Immature natural killer cell (primary cell): ENCODE data around the gene CELF2. TPM values are rescaled to one million over a fixed set of nuclear protein-coding genes. Genes with fewer than 3 reads are reported as not detected.

ENCODE experiments used
- DNase-seq, 3 donors: peaks; one replicate each; pipeline ENCODE4 v3.0.0; 2022; ENCODE audit warnings: mixed read lengths in 1 of 3
- H3K27ac Mint-ChIP-seq, 6 donors: one replicate each; pipeline ENCODE4 v1.8.0; 2020; ENCODE audit warnings: mixed read lengths in 6 of 6, mild to moderate bottlenecking in 5 of 6, inconsistent platforms in 4 of 6, moderate library complexity in 3 of 6
- H3K27me3 Mint-ChIP-seq, 3 donors: one replicate each; pipeline ENCODE4 v1.8.0; 2020 to 2021; ENCODE audit warnings: low read depth in 3 of 3, mild to moderate bottlenecking in 3 of 3, mixed read lengths in 3 of 3, moderate library complexity in 3 of 3, inconsistent platforms in 1 of 3
- H3K36me3 Mint-ChIP-seq, 3 donors: one replicate each; pipeline ENCODE4 v1.8.0; 2020; ENCODE audit warnings: mixed read lengths in 3 of 3, inconsistent platforms in 2 of 3, mild to moderate bottlenecking in 2 of 3
- H3K4me1 Mint-ChIP-seq, 2 donors: one replicate each; pipeline ENCODE4 v1.8.0; 2020; ENCODE audit warnings: inconsistent platforms in 2 of 2, mild to moderate bottlenecking in 2 of 2, mixed read lengths in 2 of 2, moderate library complexity in 1 of 2
- H3K4me3 Mint-ChIP-seq, 5 donors: one replicate each; pipeline ENCODE4 v1.8.0; 2020; ENCODE audit warnings: mild to moderate bottlenecking in 5 of 5, mixed read lengths in 5 of 5, inconsistent platforms in 3 of 5, moderate library complexity in 3 of 5
- H3K9me3 Mint-ChIP-seq, 6 donors: one replicate each; pipeline ENCODE4 v1.8.0; 2020; ENCODE audit warnings: mild to moderate bottlenecking in 6 of 6, mixed read lengths in 6 of 6, inconsistent platforms in 4 of 6, moderate library complexity in 3 of 6
- polyA plus RNA-seq, 3 donors: library from polyadenylated mRNA; unstranded; fragments of 300-500 nt; fragmentation: Illumina TruSeq; gene quantifications; one replicate each; pipeline ENCODE4 v1.2.3, GENCODE V29; 2021

Gene CELF2
- polyA plus RNA-seq, 3 donors from 2014 or later, result 64.2 to 174 (median 95.4) TPM

DNA sequence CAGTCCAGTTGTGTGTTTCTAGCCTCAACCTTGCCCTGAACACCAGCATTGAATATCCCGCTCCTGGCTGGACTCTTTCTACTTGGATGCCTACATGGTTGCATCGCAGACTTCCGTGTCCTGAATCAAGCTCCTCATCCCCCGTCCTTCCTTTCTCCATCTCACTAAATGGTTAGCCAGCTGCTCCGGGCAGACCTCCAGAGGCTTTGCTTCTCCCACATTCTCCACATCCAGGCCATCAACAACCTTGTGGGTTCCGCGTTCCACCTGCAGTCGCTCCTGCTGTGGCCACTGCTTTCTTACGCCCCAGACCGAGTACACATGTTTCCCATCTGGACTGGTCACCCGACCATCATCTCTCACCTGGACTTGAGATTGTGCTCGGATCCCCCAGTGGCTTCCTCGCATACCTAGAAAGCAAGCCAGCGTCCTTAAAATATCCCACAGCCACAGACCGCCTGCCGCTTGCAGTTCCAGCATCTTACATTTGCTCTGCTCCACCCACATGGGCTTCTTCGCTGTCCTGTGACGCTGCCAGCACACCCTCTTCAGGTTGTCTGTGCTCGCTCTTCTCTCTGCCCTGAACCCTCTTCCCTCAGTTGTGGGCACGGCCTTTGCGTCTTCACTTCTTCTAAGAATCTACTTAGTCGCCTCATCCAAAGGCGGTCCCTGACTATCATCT lies 25.9 kb downstream of the CELF2 start:
- H3K36me3 Mint-ChIP-seq, result peaks cover 0 to 4% (median 0%) of the 10 kb centered on the region in 3 donors
- H3K27ac Mint-ChIP-seq, result no peak overlapping the region
- DNase-seq, result no peak

DNA sequence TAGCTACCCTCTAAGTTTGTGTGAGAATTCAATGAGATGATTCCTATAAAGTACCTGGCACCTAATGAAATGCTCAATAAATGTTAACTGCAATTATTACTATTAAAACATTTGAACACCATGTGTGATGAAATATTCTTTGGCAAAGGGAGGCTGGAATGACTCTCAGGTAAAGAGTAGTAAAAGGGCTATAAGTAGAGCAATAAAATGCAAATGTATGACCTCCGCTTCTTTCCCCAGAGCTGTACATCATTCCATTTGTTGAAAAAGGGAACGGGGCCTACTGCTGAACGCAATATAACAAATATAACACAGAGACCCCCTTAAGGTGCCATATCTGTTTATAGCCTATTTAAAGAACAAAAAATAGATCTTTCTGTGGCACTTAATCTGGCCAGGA lies 27.8 kb downstream of the CELF2 start:
- Mint-ChIP-seq H3K4me1 (no peaks in the 10 kb centered on the region), H3K4me3 (no peak overlapping the region), H3K27me3 (peaks cover 0 to 8% (median 2%) of the 10 kb centered on the region in 3 donors), H3K36me3 (peaks cover 0 to 4% (median 0%) of the 10 kb centered on the region in 3 donors), H3K9me3 (no peaks in the 10 kb centered on the region), H3K27ac (no peak overlapping the region)
- DNase-seq, result no peak

More for the DNA sequence above, 25.9 kb downstream of the CELF2 start:
- Mint-ChIP-seq H3K4me1 (no peaks in the 10 kb centered on the region), H3K9me3 (no peaks in the 10 kb centered on the region), H3K27me3 (peaks cover 0 to 11% (median 2%) of the 10 kb centered on the region in 3 donors), H3K4me3 (no peak overlapping the region)

DNA sequence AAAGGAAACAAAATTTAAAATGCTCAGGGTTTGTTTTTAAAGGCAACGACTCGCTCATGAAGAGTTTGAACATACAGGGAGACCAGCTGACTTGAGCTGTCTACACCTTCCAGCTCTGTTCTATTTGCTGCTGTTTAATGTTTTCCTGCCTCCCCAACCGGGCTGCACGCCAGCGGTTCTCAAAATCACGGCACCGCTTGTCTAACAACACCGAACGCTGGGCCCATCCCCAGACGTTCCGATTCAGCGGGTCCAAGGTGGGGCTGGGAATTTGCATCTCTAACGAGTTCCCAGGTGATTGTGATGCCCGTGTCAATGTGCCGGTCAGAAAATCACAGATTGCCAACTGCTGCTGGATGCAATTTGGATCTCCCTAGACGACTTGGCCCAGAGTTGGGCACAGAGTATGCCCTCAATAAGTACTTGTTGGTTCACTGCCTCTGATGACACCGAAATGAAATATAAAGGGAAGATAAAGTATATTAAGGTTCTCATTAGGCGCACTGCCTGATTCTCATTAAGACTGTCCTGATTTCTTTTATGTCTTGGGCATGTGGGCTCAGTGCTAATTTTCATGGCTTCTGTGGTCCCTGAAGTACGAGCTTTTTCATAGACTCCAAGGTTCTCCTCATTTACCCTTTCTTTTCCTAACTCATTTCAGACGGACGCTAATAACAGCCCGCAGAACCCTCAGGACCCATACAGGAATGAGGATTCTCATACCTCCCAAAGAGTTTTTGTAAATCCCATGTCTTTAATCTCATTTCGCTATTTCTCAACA lies 28.5 kb downstream of the CELF2 start:
- no peak overlapping the region for H3K27ac Mint-ChIP-seq
- no peaks in the 10 kb centered on the region for H3K9me3 Mint-ChIP-seq
- peaks cover 0 to 11% (median 2%) of the 10 kb centered on the region in 3 donors for H3K27me3 Mint-ChIP-seq
- DNase-seq, result no peak
- H3K4me1 Mint-ChIP-seq, result no peaks in the 10 kb centered on the region
- H3K4me3 Mint-ChIP-seq, result no peak overlapping the region
- peaks cover 0 to 4% (median 0%) of the 10 kb centered on the region in 3 donors for H3K36me3 Mint-ChIP-seq

DNA sequence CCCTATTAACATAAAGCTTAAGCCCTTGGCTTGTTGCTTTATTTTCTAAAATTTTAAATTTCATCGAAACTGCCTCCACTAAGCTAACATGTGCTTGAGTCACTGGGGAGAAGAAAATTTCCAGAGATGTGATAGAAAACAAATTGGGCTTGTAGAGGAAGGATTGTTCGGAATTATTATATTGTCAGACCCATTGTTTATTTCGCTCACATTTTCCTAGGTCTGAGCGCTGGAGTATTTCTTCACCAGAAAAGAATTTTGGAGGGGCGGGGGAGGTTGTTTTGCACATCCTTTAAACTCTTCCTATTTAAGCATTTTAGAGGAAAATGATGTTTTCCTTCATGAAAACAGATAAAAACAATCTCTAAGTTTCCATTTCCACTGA lies 29.1 kb downstream of the CELF2 start:
- Mint-ChIP-seq H3K9me3 (no peaks in the 10 kb centered on the region), H3K27me3 (peaks cover 0 to 11% (median 2%) of the 10 kb centered on the region in 3 donors), H3K4me3 (no peak overlapping the region), H3K27ac (no peak overlapping the region), H3K36me3 (peaks cover 0 to 4% (median 0%) of the 10 kb centered on the region in 3 donors), H3K4me1 (no peaks in the 10 kb centered on the region)
- no peak for DNase-seq

DNA sequence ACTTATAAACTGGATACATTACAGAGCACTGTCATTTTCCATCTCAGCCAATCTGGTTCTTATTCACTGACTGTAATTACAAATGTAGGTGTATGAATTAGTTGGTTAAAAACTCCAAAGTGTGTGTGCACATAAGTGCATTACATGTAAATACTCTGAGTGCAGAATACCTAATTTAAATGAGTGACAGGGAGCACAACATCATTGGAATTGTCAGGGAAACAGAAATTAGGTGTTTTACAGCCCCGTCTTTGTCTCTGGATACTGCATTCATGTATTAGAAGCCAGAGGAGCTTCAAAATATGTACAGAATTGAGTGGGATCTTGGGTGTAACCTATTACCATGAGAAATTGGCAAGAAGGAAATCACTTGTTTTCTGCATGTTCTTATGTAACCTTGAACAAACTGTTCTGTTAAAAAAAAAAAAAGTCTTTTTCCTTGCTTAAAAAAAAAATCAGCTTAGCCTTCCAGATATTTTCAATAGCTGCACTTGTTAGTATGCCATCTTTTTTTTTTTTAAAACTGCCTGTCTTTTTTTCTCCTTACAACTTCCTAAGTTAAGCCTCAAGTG lies 31.1 kb downstream of the CELF2 start:
- no peak overlapping the region for H3K4me3 Mint-ChIP-seq
- H3K4me1 Mint-ChIP-seq, result no peaks in the 10 kb centered on the region
- no peak overlapping the region for H3K27ac Mint-ChIP-seq
- H3K36me3 Mint-ChIP-seq, result peaks cover 0 to 4% (median 0%) of the 10 kb centered on the region in 3 donors
- no peak for DNase-seq
- H3K27me3 Mint-ChIP-seq, result peaks cover 0 to 10% (median 2%) of the 10 kb centered on the region in 3 donors
- H3K9me3 Mint-ChIP-seq, result no peaks in the 10 kb centered on the region

DNA sequence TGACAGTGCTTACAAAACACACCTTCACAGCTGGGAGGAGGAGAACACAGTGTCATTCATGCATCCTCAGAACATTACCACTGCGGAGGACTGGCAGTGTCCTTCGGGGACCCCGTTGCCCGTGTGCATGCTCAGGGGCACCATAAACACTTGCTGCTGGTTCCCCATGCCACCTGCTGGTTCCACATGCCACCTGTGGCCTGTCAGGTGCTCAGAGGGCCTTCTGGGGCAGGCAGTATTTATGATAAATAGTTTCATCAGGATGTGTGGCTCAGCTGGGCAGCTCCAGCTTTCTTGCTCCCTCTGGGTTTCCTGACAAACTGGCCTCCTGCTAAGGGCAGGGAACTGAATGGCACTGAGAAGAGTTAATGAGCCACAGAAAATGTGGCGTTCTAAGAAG lies 32.1 kb downstream of the CELF2 start:
- H3K36me3 Mint-ChIP-seq, result no peaks in the 10 kb centered on the region
- no peak overlapping the region for H3K4me3 Mint-ChIP-seq
- H3K27me3 Mint-ChIP-seq, result peaks cover 0 to 6% (median 3%) of the 10 kb centered on the region in 3 donors
- DNase-seq, result no peak
- no peaks in the 10 kb centered on the region for H3K9me3 Mint-ChIP-seq
- H3K4me1 Mint-ChIP-seq, result no peaks in the 10 kb centered on the region
- no peak overlapping the region for H3K27ac Mint-ChIP-seq

DNA sequence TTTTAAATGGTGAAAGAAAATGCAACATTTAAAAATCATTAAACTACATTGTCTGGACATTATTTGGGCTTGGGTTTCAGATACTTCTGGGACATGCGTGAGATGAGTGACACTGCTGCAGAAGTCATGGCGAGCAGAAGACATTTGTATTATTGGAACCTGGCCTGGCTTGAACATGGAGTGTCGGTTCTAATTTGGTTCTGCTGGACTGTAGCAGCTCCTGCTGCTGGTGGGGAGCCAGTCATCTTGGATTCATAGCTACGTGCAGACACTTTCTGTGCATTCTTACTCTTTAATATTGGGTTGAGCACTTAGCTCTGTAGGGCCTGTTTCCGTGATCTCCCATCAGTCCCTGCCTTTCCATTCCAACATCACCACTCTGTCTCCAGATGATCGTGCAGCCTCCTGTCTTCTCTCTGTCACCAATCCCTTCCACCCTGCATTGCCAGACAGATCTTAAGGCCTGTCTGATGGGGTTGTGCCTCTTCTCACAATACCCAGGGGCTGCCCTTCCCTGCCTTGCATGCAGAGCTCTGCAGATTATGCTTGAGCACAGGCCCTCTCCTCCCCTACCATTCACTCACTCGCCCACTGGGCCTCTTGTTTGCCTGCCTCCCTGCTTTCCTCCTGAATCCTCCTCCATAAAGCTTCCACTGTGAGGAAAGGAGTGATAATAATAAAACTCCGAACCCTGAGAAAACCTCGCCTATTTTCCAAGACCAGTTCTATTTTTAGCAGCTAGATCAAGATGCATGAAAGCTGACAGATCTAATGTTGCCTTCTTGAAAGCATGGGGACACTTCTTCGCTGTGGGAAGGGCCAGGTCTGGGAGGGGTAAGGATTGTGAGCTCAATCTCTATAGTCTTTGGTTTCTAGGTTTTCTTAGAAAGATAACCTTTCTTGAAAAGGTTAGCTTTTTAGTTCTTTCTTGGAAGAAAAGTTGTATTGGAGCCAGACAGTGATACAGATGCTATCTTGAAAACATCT lies 32.9 kb downstream of the CELF2 start:
- Mint-ChIP-seq H3K4me3 (no peak overlapping the region), H3K4me1 (no peaks in the 10 kb centered on the region), H3K36me3 (no peaks in the 10 kb centered on the region), H3K27me3 (peaks cover 0 to 6% (median 3%) of the 10 kb centered on the region in 3 donors), H3K27ac (no peak overlapping the region), H3K9me3 (no peaks in the 10 kb centered on the region)
- DNase-seq, result no peak

DNA sequence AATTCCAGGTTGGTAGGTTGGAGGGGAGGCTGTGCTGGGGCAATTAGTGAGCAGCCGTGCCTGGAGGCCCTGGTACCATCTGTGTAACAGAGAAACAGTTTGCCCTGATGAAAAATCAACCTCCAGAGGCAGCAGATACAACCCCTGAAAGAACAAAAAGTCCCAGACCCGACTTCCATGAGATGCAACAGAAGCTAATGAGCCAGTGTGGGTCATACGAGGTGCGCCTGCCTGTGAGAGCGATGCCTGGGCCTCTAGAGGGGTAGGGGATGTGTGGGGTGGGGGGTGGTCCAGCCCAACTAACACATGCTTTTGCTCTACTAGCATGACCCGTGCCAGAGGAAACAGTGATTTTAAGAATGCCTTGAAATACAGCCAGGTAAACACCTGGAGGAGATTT lies 39.3 kb downstream of the CELF2 start:
- H3K36me3 Mint-ChIP-seq, result no peaks in the 10 kb centered on the region
- no peaks in the 10 kb centered on the region for H3K4me1 Mint-ChIP-seq
- no peak overlapping the region for H3K4me3 Mint-ChIP-seq
- peaks cover 0 to 8% (median 3%) of the 10 kb centered on the region in 3 donors for H3K27me3 Mint-ChIP-seq
- DNase-seq, result no peak
- H3K9me3 Mint-ChIP-seq, result no peaks in the 10 kb centered on the region
- no peak overlapping the region for H3K27ac Mint-ChIP-seq

DNA sequence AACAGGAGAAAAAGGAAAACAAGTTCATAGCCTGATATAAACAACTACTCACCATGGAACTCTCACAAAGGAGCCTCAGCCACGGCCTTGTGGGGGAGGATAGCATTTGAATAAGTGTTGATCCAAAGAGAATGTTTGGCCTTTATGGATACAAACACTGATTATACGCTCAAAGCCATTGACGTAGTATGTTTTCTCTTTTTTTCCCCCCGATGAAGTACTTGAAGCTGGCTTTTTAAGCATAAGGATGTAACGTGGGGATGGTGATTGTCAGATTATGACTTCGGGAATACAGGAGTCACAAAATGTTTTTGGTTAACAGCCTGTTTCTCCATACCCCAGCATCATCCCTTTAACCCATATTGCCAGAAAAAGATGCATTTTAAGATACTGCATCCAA lies 39.8 kb downstream of the CELF2 start:
- no peaks in the 10 kb centered on the region for H3K36me3 Mint-ChIP-seq
- peaks cover 0 to 8% (median 3%) of the 10 kb centered on the region in 3 donors for H3K27me3 Mint-ChIP-seq
- no peaks in the 10 kb centered on the region for H3K4me1 Mint-ChIP-seq
- no peak for DNase-seq
- H3K9me3 Mint-ChIP-seq, result no peaks in the 10 kb centered on the region
- no peak overlapping the region for H3K27ac Mint-ChIP-seq
- H3K4me3 Mint-ChIP-seq, result no peak overlapping the region

DNA sequence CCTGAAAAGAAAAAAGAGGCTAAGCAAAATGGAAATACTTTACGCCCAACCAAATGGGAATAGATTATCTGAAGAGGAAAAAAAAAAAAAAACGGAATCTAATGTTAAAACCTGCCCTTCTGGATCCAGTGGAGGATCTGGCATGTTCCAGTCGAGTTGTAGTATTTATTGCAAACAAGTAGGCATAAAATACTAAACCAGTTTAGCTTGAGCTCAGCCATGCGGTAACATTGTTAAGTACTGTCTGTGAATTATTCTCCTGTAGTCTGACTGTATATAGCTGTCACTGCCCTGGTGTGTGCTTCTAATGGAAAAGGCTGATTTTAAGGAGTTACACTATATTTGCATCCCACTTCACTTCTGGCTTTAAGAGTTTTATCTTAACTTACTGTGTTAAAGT lies 40.3 kb downstream of the CELF2 start:
- Mint-ChIP-seq H3K4me1 (no peaks in the 10 kb centered on the region), H3K9me3 (no peaks in the 10 kb centered on the region), H3K4me3 (no peak overlapping the region), H3K27me3 (peaks cover 0 to 8% (median 3%) of the 10 kb centered on the region in 3 donors), H3K36me3 (no peaks in the 10 kb centered on the region), H3K27ac (no peak overlapping the region)
- DNase-seq, result no peak

DNA sequence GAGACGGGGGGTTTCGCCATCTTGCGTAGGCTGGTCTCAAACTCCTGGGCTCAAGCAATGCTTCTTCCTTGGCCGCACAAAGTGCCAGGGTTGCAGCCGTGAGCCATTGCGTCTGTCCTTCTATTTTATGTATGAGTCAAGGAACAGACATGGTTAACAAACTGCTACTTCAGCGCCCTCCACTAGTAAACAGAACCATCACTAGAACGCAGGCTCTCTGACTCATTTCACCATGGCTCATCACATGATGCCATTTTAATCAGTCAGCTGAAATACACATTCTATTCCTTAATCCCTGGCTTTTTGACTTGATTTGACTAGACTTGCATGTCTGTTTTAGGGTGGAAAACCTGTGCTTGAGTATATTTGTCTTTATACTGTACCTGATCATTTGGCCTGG lies 41.3 kb downstream of the CELF2 start:
- Mint-ChIP-seq H3K4me3 (no peak overlapping the region), H3K9me3 (no peaks in the 10 kb centered on the region), H3K4me1 (no peaks in the 10 kb centered on the region), H3K27ac (no peak overlapping the region), H3K36me3 (no peaks in the 10 kb centered on the region), H3K27me3 (peaks cover 0 to 8% (median 3%) of the 10 kb centered on the region in 3 donors)
- no peak for DNase-seq

DNA sequence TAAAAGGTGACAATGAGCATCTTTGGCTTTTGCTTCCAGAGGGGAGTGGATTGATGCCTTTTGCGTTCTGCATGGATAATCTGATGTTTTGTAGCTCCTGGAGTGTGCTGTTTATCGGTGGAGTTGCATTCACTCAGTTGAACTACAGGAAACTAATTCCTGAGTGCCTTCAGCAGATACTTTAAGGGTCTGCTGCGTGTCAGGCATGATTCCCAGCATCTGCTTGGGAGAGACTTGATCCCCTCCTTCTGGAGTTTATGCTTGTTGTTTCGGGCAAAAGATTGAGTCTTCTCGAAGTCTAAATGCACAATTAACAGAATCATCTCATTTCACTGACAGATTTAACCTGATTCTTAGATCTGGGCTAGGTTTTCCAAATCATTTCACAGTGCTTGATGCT lies 46.2 kb downstream of the CELF2 start:
- Mint-ChIP-seq H3K36me3 (no peaks in the 10 kb centered on the region), H3K4me1 (no peaks in the 10 kb centered on the region), H3K27ac (no peak overlapping the region), H3K9me3 (no peaks in the 10 kb centered on the region), H3K4me3 (no peak overlapping the region), H3K27me3 (peaks cover 3 to 6% (median 5%) of the 10 kb centered on the region in 3 donors)
- DNase-seq, result no peak

DNA sequence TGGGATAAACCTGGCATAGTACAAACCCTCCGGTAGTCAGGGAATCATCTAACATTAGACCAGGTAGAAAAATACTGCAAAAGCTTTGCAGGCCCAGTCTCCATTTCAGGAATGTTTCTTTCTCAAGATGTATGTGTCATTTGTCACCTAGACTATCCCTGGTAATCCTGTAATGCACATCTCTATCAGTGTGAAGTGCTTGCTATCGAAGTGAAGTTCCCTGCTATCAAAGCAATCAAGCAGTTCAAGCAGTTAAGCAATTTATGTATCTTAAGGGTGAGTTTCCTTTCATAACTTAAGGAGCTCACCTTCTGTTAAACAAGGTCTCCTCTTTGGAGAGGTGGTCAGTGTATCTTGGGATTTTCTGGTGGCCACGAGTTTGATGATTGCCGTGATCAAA lies 47.2 kb downstream of the CELF2 start:
- Mint-ChIP-seq H3K9me3 (no peaks in the 10 kb centered on the region), H3K4me3 (no peak overlapping the region), H3K27me3 (peaks cover 3 to 6% (median 3%) of the 10 kb centered on the region in 3 donors), H3K27ac (no peak overlapping the region), H3K36me3 (no peaks in the 10 kb centered on the region), H3K4me1 (no peaks in the 10 kb centered on the region)
- DNase-seq, result no peak
